ENCODE data around the gene FKBP8.

FKBP8 gene

GRCh38 chr19:18503337-18503970 lies 39.9 kb downstream of the FKBP8 start:
- no peak overlapping the region for H4K5ac ChIP-seq (ENCODE audit: low read length)
- WGBS (ENCODE audit: extremely low coverage, insufficient coverage, low lambda C conversion rate) = no CpG with 5 or more reads among the region's 15 CpGs
- H2BK15ac ChIP-seq (replicated peaks; ENCODE audit: low read depth) = no peak overlapping the region
- no peak for DNase-seq
- no peak overlapping the region for H3K9ac ChIP-seq (ENCODE audit: low read length)
- no peak overlapping the region for H4K8ac ChIP-seq (ENCODE audit: low read depth, low read length)
- no peaks in the 10 kb centered on the region for H3K4me1 ChIP-seq (ENCODE audit: control insufficient read depth, low read depth, low read length)
- no peak overlapping the region for H2AK5ac ChIP-seq (ENCODE audit: low read length)
- peaks cover 48% of the 10 kb centered on the region for H3K79me2 ChIP-seq (ENCODE audit: control insufficient read depth, insufficient read depth, low read length)
- no peak overlapping the region for H3K23ac ChIP-seq (ENCODE audit: low read length)
- H3K36me3 ChIP-seq (ENCODE audit: control insufficient read depth, insufficient read depth, low read length) = no peaks in the 10 kb centered on the region
- H3K4me3 ChIP-seq (ENCODE audit: low read length) = no peak overlapping the region
- H3K56ac ChIP-seq (ENCODE audit: low read length) = no peak overlapping the region
- H2BK120ac ChIP-seq (ENCODE audit: low read depth, low read length) = no peak overlapping the region
- H3K18ac ChIP-seq (ENCODE audit: low read length) = no peak overlapping the region
- peaks cover 37% of the 10 kb centered on the region for H3K79me1 ChIP-seq (ENCODE audit: low read length)
- no peak overlapping the region for H3K27ac ChIP-seq (ENCODE audit: low read depth, low read length)
- H3K4me2 ChIP-seq (ENCODE audit: low read length) = no peak overlapping the region
- H2BK5ac ChIP-seq (ENCODE audit: low read length) = no peak overlapping the region
- no peaks in the 10 kb centered on the region for H3K27me3 ChIP-seq (ENCODE audit: insufficient read depth, low read length, poor library complexity)
- H3K4ac ChIP-seq (ENCODE audit: low read depth, low read length) = no peak overlapping the region

GRCh38 chr19:18502638-18503294 lies 40.6 kb downstream of the FKBP8 start:
- H2BK15ac ChIP-seq (replicated peaks; ENCODE audit: low read depth) = no peak overlapping the region
- H3K4me1 ChIP-seq (ENCODE audit: control insufficient read depth, low read depth, low read length) = no peaks in the 10 kb centered on the region
- H3K79me1 ChIP-seq (ENCODE audit: low read length) = peaks cover 39% of the 10 kb centered on the region
- no peak overlapping the region for H2BK120ac ChIP-seq (ENCODE audit: low read depth, low read length)
- no peak overlapping the region for H3K23ac ChIP-seq (ENCODE audit: low read length)
- no peak overlapping the region for H2BK5ac ChIP-seq (ENCODE audit: low read length)
- no peaks in the 10 kb centered on the region for H3K27me3 ChIP-seq (ENCODE audit: insufficient read depth, low read length, poor library complexity)
- H4K5ac ChIP-seq (ENCODE audit: low read length) = no peak overlapping the region
- no CpG with 5 or more reads among the region's 17 CpGs for WGBS (ENCODE audit: extremely low coverage, insufficient coverage, low lambda C conversion rate)
- H3K79me2 ChIP-seq (ENCODE audit: control insufficient read depth, insufficient read depth, low read length) = peaks cover 47% of the 10 kb centered on the region
- H4K8ac ChIP-seq (ENCODE audit: low read depth, low read length) = no peak overlapping the region
- no peak overlapping the region for H3K4me3 ChIP-seq (ENCODE audit: low read length)
- no peak overlapping the region for H3K9ac ChIP-seq (ENCODE audit: low read length)
- no peak overlapping the region for H2AK5ac ChIP-seq (ENCODE audit: low read length)
- H3K36me3 ChIP-seq (ENCODE audit: control insufficient read depth, insufficient read depth, low read length) = no peaks in the 10 kb centered on the region
- no peak for DNase-seq
- no peak overlapping the region for H3K27ac ChIP-seq (ENCODE audit: low read depth, low read length)
- no peak overlapping the region for H3K18ac ChIP-seq (ENCODE audit: low read length)
- no peak overlapping the region for H3K4ac ChIP-seq (ENCODE audit: low read depth, low read length)
- H3K56ac ChIP-seq (ENCODE audit: low read length) = no peak overlapping the region
- H3K4me2 ChIP-seq (ENCODE audit: low read length) = no peak overlapping the region

- no peak overlapping the region for H3K4me2 ChIP-seq (ENCODE audit: low read length)
- DNase-seq = no peak
- H4K8ac ChIP-seq (ENCODE audit: low read depth, low read length) = no peak overlapping the region
- H3K4me3 ChIP-seq (ENCODE audit: low read length) = no peak overlapping the region
- H3K9ac ChIP-seq (ENCODE audit: low read length) = no peak overlapping the region
- H3K36me3 ChIP-seq (ENCODE audit: control insufficient read depth, insufficient read depth, low read length) = no peaks in the 10 kb centered on the region
- no peak overlapping the region for H3K18ac ChIP-seq (ENCODE audit: low read length)
- no peaks in the 10 kb centered on the region for H3K4me1 ChIP-seq (ENCODE audit: control insufficient read depth, low read depth, low read length)
- peaks cover 46% of the 10 kb centered on the region for H3K79me2 ChIP-seq (ENCODE audit: control insufficient read depth, insufficient read depth, low read length)
- H2AK5ac ChIP-seq (ENCODE audit: low read length) = no peak overlapping the region
- H2BK5ac ChIP-seq (ENCODE audit: low read length) = no peak overlapping the region
- no peak overlapping the region for H3K23ac ChIP-seq (ENCODE audit: low read length)
- H2BK120ac ChIP-seq (ENCODE audit: low read depth, low read length) = no peak overlapping the region
- H3K56ac ChIP-seq (ENCODE audit: low read length) = no peak overlapping the region
- no peaks in the 10 kb centered on the region for H3K27me3 ChIP-seq (ENCODE audit: insufficient read depth, low read length, poor library complexity)
- H4K5ac ChIP-seq (ENCODE audit: low read length) = no peak overlapping the region
- WGBS (ENCODE audit: extremely low coverage, insufficient coverage, low lambda C conversion rate) = no CpG with 5 or more reads among the region's 7 CpGs
- H3K79me1 ChIP-seq (ENCODE audit: low read length) = peaks cover 38% of the 10 kb centered on the region
- no peak overlapping the region for H3K4ac ChIP-seq (ENCODE audit: low read depth, low read length)
- H3K27ac ChIP-seq (ENCODE audit: low read depth, low read length) = no peak overlapping the region
- no peak overlapping the region for H2BK15ac ChIP-seq (replicated peaks; ENCODE audit: low read depth)
Observed at GRCh38 chr19:18502246-18502637, 41.1 kb downstream of the FKBP8 start.

DNA sequence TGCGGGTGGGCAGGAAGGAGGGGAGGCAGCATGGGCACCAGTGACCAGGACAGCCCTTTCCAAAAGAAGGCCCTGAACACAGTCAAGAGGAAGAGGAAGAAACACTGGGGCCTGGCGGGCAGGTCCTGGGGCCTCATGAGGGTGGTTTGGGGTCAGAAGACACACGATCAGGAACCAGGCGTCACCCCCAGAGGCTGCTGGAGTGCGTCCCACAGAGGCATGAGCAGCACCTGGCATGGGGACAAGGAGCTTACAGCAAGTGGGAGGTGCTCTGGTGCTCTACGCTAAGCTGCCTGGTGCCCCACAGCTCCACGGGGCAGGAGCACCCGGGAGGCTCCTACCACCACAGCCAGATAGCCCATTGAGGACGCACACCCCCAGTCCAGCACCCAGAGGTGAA lies 41.5 kb downstream of the FKBP8 start:
- Histone ChIP-seq H3K4me1 (ENCODE audit: control insufficient read depth, low read depth, low read length) (no peaks in the 10 kb centered on the region), H2BK5ac (ENCODE audit: low read length) (no peak overlapping the region), H3K27me3 (ENCODE audit: insufficient read depth, low read length, poor library complexity) (no peaks in the 10 kb centered on the region), H3K9ac (ENCODE audit: low read length) (no peak overlapping the region), H2BK15ac (replicated peaks; ENCODE audit: low read depth) (no peak overlapping the region), H3K4ac (ENCODE audit: low read depth, low read length) (no peak overlapping the region), H3K79me1 (ENCODE audit: low read length) (peaks cover 41% of the 10 kb centered on the region), H4K5ac (ENCODE audit: low read length) (no peak overlapping the region), H3K27ac (ENCODE audit: low read depth, low read length) (no peak overlapping the region), H3K79me2 (ENCODE audit: control insufficient read depth, insufficient read depth, low read length) (peaks cover 48% of the 10 kb centered on the region), H2AK5ac (ENCODE audit: low read length) (no peak overlapping the region), H3K23ac (ENCODE audit: low read length) (no peak overlapping the region), H3K4me2 (ENCODE audit: low read length) (no peak overlapping the region), H3K4me3 (ENCODE audit: low read length) (no peak overlapping the region), H3K56ac (ENCODE audit: low read length) (no peak overlapping the region), H4K8ac (ENCODE audit: low read depth, low read length) (no peak overlapping the region), H3K18ac (ENCODE audit: low read length) (no peak overlapping the region), H3K36me3 (ENCODE audit: control insufficient read depth, insufficient read depth, low read length) (no peaks in the 10 kb centered on the region), H2BK120ac (ENCODE audit: low read depth, low read length) (no peak overlapping the region)
- no peak for DNase-seq
- no CpG with 5 or more reads among the region's 9 CpGs for WGBS (ENCODE audit: extremely low coverage, insufficient coverage, low lambda C conversion rate)

GRCh38 chr19:18501351-18501750 lies 42.0 kb downstream of the FKBP8 start:
- Histone ChIP-seq H3K36me3 (ENCODE audit: control insufficient read depth, insufficient read depth, low read length) (no peaks in the 10 kb centered on the region), H3K4me3 (ENCODE audit: low read length) (no peak overlapping the region), H2BK15ac (replicated peaks; ENCODE audit: low read depth) (no peak overlapping the region), H2AK5ac (ENCODE audit: low read length) (no peak overlapping the region), H3K23ac (ENCODE audit: low read length) (no peak overlapping the region), H4K5ac (ENCODE audit: low read length) (no peak overlapping the region), H3K27me3 (ENCODE audit: insufficient read depth, low read length, poor library complexity) (no peaks in the 10 kb centered on the region), H3K27ac (ENCODE audit: low read depth, low read length) (no peak overlapping the region), H3K4ac (ENCODE audit: low read depth, low read length) (no peak overlapping the region), H3K4me2 (ENCODE audit: low read length) (no peak overlapping the region), H2BK120ac (ENCODE audit: low read depth, low read length) (no peak overlapping the region), H4K8ac (ENCODE audit: low read depth, low read length) (no peak overlapping the region), H3K4me1 (ENCODE audit: control insufficient read depth, low read depth, low read length) (no peaks in the 10 kb centered on the region), H3K79me1 (ENCODE audit: low read length) (peaks cover 39% of the 10 kb centered on the region), H3K79me2 (ENCODE audit: control insufficient read depth, insufficient read depth, low read length) (peaks cover 43% of the 10 kb centered on the region), H3K9ac (ENCODE audit: low read length) (no peak overlapping the region), H3K56ac (ENCODE audit: low read length) (no peak overlapping the region), H3K18ac (ENCODE audit: low read length) (no peak overlapping the region), H2BK5ac (ENCODE audit: low read length) (no peak overlapping the region)
- WGBS (ENCODE audit: extremely low coverage, insufficient coverage, low lambda C conversion rate) = no CpG with 5 or more reads among the region's 13 CpGs
- no peak for DNase-seq

GRCh38 chr19:18500799-18501198 lies 42.6 kb downstream of the FKBP8 start:
- H3K4me1 ChIP-seq (ENCODE audit: control insufficient read depth, low read depth, low read length) = no peaks in the 10 kb centered on the region
- no peak overlapping the region for H2BK120ac ChIP-seq (ENCODE audit: low read depth, low read length)
- no peak overlapping the region for H2BK5ac ChIP-seq (ENCODE audit: low read length)
- H2AK5ac ChIP-seq (ENCODE audit: low read length) = no peak overlapping the region
- H2BK15ac ChIP-seq (replicated peaks; ENCODE audit: low read depth) = no peak overlapping the region
- H3K27ac ChIP-seq (ENCODE audit: low read depth, low read length) = no peak overlapping the region
- no peak overlapping the region for H3K18ac ChIP-seq (ENCODE audit: low read length)
- H3K27me3 ChIP-seq (ENCODE audit: insufficient read depth, low read length, poor library complexity) = no peaks in the 10 kb centered on the region
- peaks cover 38% of the 10 kb centered on the region for H3K79me2 ChIP-seq (ENCODE audit: control insufficient read depth, insufficient read depth, low read length)
- no peak for DNase-seq
- peaks cover 38% of the 10 kb centered on the region for H3K79me1 ChIP-seq (ENCODE audit: low read length)
- no peak overlapping the region for H3K9ac ChIP-seq (ENCODE audit: low read length)
- H3K56ac ChIP-seq (ENCODE audit: low read length) = no peak overlapping the region
- H4K5ac ChIP-seq (ENCODE audit: low read length) = no peak overlapping the region
- no peak overlapping the region for H3K4me2 ChIP-seq (ENCODE audit: low read length)
- WGBS (ENCODE audit: extremely low coverage, insufficient coverage, low lambda C conversion rate) = no CpG with 5 or more reads among the region's 11 CpGs
- no peak overlapping the region for H4K8ac ChIP-seq (ENCODE audit: low read depth, low read length)
- H3K23ac ChIP-seq (ENCODE audit: low read length) = no peak overlapping the region
- no peaks in the 10 kb centered on the region for H3K36me3 ChIP-seq (ENCODE audit: control insufficient read depth, insufficient read depth, low read length)
- H3K4me3 ChIP-seq (ENCODE audit: low read length) = no peak overlapping the region
- H3K4ac ChIP-seq (ENCODE audit: low read depth, low read length) = no peak overlapping the region

Measured in mesendoderm (in vitro differentiated cells).